GM21619 (cell line): Measurements from ENCODE around the gene ZNF134.

Experiments
- ATAC-seq: cut with Tn5 transposase; IDR thresholded peaks from one replicate; pipeline ENCODE4 v1.9.1; 2021; ENCODE audit not compliant: unreplicated experiment

ZNF134 gene

DNA sequence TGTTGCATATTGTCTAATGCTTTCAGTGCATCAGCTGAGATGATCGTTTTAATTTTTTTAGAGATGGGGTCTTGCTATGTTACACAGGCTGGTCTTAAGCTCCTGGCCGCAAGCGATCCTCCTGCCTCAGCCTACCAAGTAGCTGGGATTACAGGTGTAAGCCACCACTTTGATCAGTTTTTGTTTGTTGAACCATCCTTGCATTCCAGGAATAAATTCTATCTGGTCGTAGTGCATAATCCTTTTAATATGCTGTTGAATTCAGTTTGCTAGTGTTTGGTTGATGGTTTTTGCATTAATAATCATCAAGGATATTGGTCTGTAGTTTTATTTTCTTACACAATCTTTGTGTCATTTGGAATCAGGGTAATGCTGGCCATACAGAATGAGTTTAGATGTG is 23.3 kb downstream of the ZNF134 start:
- ATAC-seq = no peak

DNA sequence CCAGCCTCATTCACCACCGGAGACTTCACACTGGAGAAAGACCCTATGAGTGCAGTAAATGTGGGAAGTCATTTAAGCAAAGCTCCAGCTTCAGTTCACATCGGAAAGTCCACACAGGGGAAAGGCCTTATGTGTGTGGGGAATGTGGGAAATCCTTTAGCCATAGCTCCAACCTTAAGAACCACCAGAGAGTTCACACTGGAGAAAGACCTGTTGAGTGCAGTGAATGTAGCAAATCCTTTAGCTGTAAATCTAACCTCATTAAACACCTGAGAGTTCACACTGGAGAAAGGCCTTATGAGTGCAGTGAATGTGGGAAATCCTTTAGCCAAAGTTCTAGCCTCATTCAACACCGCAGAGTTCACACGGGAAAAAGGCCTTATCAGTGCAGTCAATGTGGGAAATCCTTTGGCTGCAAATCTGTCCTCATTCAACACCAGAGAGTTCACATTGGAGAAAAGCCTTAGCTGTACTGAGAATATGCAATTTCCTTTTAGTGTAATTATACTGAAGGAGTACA is 27.7 kb downstream of the ZNF134 start:
- no peak for ATAC-seq

DNA sequence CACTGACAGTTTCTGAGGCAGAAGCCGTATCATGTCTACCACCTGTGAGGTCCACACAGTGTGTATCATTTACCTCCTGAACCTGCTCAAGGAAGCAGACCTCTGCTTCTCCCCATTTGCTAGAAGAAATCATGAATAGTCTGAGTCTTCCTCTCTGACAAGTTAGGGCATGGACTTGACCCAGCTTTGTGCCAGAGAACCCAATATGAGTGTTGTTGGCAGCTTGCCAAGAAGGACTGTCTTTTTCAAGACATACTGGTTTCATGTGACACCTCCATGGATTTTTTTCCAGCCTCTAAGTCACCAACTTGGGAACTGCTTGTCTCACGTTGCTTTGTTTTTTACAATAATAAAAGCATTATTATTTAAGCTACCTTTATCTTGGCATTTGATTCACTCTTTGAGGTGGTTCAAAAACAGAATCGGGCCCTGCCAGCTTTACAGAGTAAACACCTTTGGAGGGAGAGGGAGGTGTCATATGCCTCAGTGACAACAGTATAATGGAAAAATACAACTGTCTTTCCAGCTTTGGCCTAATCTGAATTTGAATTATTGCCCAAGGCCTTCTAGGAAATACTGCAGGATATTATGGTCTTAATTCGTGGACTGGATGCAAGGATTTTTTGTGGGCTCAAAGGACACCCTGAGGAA is 28.5 kb downstream of the ZNF134 start:
- no peak for ATAC-seq

DNA sequence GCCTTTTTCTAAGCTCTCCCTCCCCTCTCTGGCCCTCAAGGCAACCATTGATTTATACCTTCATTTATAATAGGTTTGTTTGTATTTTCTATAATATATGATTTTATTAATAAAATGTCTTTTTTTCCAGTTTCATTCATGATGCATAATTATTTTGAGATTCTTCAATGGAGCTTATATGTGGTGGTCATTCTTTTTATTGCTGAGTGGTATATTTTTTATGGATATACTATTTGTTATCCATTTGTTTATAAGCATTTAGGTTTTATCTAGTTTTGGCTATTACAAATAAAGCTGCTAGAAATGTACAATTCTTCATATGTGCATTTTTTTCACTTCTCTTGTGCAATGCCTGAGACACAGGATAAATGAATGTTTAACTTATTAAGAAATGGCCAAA is 29.7 kb downstream of the ZNF134 start:
- no peak for ATAC-seq

DNA sequence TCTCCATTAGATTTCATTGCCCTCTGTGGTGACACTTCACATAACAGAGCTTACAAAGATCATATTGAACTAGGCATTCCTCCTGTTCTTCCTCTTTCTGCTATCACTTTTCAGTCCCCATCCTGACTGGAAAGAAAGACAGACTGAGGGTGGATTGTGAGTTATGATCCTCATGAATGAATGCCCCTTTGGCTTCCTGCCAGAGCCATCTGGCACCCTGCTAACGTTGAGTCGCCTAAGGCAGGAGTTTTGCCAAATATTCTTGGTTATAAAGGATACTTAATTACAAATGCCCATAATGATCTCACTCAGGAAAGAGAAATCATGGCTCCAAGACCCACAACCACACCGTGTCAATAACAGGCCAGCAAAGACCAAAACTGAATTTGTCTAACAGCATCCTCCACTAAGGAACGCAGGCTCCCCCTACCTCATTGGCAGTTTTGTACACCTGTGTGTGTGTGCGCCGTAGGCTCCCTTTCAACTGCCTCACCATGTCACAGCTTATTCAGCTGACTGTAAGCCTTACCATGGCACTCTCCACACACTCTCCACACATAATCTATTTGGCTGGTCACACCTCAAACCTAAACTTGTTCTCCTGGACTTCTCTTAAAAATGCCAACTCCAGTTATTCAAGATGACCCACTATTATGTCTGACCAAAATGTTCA is 34.4 kb downstream of the ZNF134 start:
- ATAC-seq = no peak

DNA sequence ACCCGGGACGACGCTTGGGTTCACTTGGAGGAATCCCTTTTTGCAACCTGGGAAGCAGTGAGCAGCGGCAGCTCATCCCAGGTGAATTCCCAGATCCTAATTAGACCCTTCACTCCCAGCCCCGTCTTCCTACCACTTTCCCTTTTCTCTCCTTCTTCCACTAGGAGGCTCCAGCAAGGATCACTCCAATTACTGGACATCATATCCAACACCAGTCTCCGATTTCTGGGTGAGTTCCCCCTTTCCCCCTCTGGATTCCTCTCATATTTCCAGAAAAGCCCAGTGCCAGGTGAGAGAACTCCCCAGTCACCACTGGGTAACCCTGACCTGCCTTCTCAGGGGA is 37.6 kb downstream of the ZNF134 start:
- no peak for ATAC-seq

DNA sequence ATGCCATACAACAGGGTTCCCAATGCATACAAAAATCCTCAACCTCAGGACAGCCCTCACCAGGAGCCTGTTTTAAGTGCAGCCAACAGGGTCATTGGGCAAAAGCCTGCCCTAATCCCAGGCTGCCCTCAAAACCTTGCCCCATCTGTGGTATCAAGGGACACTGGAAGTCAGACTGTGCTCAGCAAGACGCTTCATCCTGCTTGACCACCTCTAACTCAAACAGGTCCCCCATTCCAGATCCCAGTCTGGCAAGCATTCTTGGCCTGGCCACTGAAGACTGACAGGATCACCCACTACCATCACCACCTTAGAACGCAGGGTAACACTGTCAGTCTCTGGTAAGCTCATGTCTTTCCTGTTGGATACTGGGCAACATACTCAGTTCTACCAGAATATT is 39.6 kb downstream of the ZNF134 start:
- no peak for ATAC-seq

DNA sequence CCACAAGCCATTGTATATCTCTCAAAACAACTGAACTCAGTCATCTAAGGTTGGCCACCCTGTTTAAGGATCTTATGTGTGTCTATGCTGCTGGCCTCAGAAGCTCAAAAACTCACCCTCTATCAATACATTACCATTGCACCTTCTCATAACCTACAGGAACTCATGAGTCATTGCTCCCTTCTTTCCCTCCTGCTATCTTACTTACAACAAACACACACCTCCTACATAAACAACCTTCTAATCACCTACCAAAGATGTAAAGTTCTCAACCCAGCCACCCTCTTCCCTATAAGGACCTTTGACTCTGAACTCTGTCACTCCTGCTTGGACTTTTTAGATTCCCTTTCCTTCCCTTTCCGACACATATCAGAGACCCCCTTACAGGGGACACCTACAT is 41.4 kb downstream of the ZNF134 start:
- ATAC-seq = no peak

DNA sequence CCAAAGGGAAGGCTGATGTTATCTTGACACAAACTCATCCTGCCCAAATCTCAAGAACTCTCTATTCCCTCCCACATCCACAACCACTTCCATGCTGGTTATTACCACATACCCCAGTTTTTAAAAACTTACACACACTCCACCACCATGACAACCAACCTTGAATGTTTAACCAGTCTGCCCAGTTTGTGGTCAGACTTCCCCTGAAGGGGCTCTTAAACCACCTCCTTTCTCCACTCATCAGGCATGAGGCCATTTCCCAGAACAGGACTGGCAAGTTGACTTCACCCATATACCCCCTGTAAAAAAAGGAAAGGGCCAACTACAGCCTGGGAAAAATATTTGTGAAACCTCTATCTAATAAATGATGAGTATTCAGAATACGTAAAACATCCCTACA is 42.3 kb downstream of the ZNF134 start:
- ATAC-seq = no peak

DNA sequence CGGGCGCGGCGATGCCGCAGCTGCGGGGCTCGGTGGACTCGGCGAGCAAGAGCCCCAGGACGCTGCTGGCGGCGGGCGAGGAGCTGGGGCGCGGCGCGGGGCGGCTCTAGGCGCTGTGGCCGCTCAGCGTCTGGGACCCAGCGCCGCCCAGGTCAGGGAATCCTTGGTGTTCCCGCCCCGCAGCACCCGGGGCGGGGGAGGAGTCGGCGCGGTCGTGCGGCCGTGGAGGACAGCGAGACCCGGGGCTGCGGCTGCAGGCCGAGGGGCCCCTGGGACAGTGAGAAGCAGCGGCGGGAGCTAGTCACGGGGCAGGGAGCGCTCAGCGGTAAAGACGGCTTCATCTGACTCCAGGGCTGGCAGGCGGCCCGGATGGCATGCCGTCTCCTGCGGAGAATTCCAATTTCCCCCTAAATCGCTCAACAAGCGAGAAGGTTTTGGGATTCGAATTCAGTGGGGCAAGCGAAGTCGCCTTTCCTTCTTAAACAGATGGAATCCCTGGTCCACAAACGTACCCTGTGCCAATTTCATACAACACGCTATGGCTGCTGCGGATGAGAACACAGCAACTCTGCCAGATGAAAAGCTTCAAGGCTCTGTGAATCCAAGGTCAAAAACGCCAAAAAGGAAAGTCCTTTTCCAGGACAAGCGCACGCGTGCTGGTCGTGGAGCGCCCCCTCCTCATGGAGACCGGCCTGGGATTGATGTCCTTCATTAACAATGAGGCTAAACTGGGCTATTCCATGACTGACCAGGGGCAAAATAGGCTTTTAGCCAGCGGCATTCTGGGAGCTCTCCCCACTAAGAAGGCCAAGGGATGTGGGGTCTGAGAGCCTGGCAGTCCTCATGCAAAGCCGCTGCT is 50.5 kb downstream of the ZNF134 start:
- no peak for ATAC-seq

DNA sequence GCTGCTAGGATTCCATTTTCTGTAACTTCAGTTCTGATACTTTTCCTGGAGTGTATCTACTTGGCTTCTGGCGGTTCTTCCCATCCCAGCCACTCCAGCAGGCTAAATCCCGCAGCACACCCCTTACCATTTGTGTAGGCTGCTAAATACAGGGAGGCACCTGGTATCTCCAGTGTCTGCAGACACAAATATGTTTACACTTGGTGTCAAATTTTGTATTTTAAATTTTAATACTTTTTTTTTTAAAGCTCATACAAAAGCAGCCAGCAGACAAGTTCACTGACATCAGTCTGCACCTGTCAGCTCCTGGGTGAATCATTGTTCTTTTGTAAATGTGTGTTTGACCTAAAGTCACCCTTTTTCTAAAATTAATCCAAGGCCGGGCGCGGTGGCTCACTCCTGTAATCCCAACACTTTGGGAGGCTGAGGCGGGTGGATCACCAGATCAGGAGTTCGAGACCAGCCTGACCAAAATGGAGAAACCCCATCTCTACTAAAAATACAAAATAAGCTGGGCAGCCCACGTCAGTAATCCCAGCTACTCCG is 51.3 kb downstream of the ZNF134 start:
- ATAC-seq = no peak

DNA sequence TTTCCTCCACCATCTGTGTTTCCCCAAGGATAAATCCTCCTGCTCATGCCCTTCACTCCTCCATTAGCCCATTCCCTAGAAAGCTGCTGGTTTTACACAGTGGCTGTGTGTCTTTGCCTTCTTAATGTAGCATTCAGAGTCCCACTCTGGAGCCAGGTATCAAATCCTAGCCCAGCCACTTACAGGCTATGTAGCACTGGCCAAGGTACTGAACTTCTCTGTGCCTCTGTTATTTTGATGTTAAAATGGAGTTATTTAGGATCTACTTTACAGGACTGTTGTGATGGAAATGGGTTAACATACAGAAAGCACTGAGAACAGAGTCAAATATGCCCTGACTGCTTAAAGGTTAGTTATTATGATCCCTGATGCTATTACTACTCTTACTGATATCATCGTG is 53.2 kb downstream of the ZNF134 start:
- ATAC-seq = no peak

DNA sequence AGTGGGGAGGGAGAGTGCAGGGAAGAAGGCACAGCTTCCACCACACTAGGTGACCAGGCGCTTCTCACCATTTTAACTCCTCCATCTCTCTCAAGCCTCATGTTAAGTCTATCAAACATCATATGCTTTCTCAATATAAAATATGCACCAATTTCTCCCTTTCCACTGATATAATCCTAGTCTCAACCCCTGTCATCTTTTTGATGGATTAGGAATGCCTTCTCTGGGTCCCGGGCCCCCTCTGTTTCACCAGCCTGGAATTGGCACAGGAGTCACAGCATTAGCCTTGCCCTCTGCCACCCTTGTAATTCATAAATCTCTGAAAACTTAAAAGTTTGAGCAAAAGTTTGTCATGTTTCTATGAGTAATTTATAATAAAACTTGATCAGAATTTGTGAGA is 54.6 kb downstream of the ZNF134 start, which contains the start of gene ZSCAN4:
TSS of gene ZSCAN4 (plus strand) at position 301 of the 400 bp plus-strand sequence. CDS start 7,211 bp downstream, outside the sequence.
- ATAC-seq = no peak

DNA sequence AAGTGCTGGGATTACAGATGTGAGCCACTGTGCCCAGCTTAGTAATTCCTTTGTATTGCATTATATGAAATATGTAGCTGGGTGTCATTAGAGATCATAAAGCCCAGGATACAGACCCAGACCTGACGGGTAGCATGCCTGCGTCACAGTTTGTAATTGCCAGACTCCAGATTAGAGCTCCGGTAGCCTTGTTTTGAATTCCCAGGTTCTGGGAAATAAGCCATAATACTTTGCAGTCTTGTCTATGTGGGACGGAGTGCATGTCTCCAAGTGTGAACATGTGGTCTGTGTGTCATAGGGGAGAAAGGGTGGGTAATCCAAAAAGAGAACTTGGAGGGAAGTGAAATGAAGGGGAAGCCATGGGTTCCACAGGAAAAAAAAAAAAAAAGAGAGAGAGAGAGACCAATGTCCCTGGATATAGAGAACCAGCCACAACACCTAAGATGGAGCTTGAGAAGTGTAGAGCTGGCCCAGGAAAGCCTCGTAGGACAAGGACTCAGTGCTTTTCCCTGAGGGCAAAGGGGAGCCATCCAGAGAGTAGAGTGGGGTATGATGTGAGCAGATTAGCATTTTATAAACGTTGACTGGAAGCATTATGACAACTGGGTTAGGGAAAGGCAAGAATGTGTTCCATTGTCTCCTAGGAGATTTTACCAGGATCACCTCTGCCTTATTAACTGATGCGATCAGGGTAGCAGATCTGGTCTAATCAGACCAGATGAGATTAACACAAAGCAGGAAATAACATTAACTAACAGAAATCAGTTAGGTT is 57.3 kb downstream of the ZNF134 start:
- no peak for ATAC-seq

DNA sequence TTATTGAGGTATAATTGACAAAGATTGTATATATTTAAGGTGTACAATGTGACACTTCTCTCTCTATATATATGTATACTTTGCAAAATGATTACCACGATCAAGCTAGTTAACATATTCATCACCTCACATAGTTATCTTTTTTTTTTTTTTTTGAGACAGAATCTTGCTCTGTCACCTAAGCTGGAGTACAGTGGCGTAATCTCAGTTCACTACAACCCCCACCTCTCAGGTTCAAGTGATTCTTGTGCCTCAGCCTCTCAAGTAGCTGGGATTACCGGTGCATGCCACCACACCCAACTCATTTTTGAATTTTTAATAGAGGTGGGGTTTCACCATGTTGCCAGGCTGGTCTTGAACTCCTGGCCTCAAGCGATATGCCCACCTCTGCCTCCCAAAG is 58.4 kb downstream of the ZNF134 start:
- ATAC-seq = no peak
